ENCODE data around the gene SRGN.

The SRGN gene

GRCh38 chr10:69145329-69145728 lies 57.4 kb downstream of the SRGN start:
- H2AFZ ChIP-seq (ENCODE audit: low read depth, low read length), result no peak overlapping the region

DNA sequence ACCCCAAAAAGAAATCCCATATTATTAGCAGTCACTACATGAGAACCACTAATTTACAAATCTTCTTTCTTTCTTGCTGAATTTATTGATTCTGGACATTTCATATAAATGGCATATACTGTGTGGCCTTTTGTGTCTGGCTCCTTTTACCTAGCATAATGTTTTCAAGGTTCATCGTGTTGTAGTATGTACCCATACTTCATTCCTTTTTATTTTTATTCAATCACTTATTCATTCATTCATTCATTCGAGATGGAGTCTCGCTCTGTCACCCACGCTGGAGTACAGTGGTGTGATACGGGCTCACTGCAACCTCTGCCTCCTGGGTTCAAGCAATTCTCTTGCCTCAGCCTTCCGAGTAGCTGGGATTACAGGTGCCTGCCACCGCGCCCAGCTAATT lies 58.0 kb downstream of the SRGN start:
- Histone ChIP-seq H3K9me3 (ENCODE audit: low read length) (no peaks in the 10 kb centered on the region), H2AFZ (ENCODE audit: low read depth, low read length) (no peak overlapping the region), H3K36me3 (ENCODE audit: insufficient read depth, low read length) (peaks cover 3% of the 10 kb centered on the region), H3K27me3 (ENCODE audit: insufficient read depth, low read length) (no peaks in the 10 kb centered on the region), H3K4me3 (ENCODE audit: low read length) (no peak overlapping the region), H3K4me1 (ENCODE audit: insufficient read depth, low read length) (no peaks in the 10 kb centered on the region)

More at GRCh38 chr10:69145329-69145728, 57.4 kb downstream of the SRGN start:
- H3K9me3 ChIP-seq (ENCODE audit: low read length), result no peaks in the 10 kb centered on the region
- peaks cover 3% of the 10 kb centered on the region for H3K36me3 ChIP-seq (ENCODE audit: insufficient read depth, low read length)
- no peak overlapping the region for H3K4me3 ChIP-seq (ENCODE audit: low read length)
- H3K4me1 ChIP-seq (ENCODE audit: insufficient read depth, low read length), result no peaks in the 10 kb centered on the region
- H3K27me3 ChIP-seq (ENCODE audit: insufficient read depth, low read length), result no peaks in the 10 kb centered on the region

GRCh38 chr10:69146759-69147158 lies 58.9 kb downstream of the SRGN start:
- no peaks in the 10 kb centered on the region for H3K9me3 ChIP-seq (ENCODE audit: low read length)
- H3K4me1 ChIP-seq (ENCODE audit: insufficient read depth, low read length), result no peaks in the 10 kb centered on the region
- H3K4me3 ChIP-seq (ENCODE audit: low read length), result no peak overlapping the region
- H3K36me3 ChIP-seq (ENCODE audit: insufficient read depth, low read length), result peaks cover 3% of the 10 kb centered on the region
- H2AFZ ChIP-seq (ENCODE audit: low read depth, low read length), result no peak overlapping the region
- H3K27me3 ChIP-seq (ENCODE audit: insufficient read depth, low read length), result no peaks in the 10 kb centered on the region

GRCh38 chr10:69151984-69152383 lies 64.1 kb downstream of the SRGN start:
- Histone ChIP-seq H3K27me3 (ENCODE audit: insufficient read depth, low read length) (no peaks in the 10 kb centered on the region), H3K4me1 (ENCODE audit: insufficient read depth, low read length) (no peaks in the 10 kb centered on the region), H3K36me3 (ENCODE audit: insufficient read depth, low read length) (no peaks in the 10 kb centered on the region), H3K4me3 (ENCODE audit: low read length) (no peak overlapping the region), H2AFZ (ENCODE audit: low read depth, low read length) (no peak overlapping the region), H3K9me3 (ENCODE audit: low read length) (no peaks in the 10 kb centered on the region)

- H3K36me3 ChIP-seq (ENCODE audit: insufficient read depth, low read length), result peaks cover 2% of the 10 kb centered on the region
- H3K4me1 ChIP-seq (ENCODE audit: insufficient read depth, low read length), result no peaks in the 10 kb centered on the region
- H2AFZ ChIP-seq (ENCODE audit: low read depth, low read length), result no peak overlapping the region
- no peaks in the 10 kb centered on the region for H3K27me3 ChIP-seq (ENCODE audit: insufficient read depth, low read length)
- no peaks in the 10 kb centered on the region for H3K9me3 ChIP-seq (ENCODE audit: low read length)
- no peak overlapping the region for H3K4me3 ChIP-seq (ENCODE audit: low read length)
These were observed 65.3 kb downstream of the SRGN start for GRCh38 chr10:69153227-69153626.
